ENCODE results near the gene NTM.

GRCh38 chr11:131766637-131767036 is 396.2 kb downstream of the NTM start:
- TF ChIP-seq CTCF (IDR thresholded peaks at IDR 0.05) (no peak), POLR2A (IDR thresholded peaks at IDR 0.05) (no peak)

Data from uterus (tissue), 2 donors.